ENCODE data around the gene PLCG2.

PLCG2 gene

DNA sequence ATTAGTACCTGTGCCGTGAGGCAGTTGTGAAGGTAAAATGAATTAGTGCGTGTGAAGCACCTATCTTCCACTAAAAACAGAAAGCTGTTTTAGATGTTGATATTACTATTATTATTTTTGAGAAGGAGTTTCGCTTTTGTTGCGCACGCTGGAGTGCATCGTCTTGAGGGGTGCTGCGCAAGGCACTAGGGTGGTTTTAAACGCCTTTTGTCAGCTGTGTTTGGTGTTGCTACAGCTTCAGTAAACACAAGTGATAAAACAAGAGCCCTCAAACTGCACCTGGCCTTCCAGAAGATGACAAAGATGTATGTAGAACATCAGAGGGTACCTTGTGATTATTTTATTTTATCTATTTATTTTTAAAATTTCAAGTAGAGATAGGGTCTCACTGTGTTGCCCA is 38.2 kb downstream of the PLCG2 start:
- DNase-seq: no peak

DNA sequence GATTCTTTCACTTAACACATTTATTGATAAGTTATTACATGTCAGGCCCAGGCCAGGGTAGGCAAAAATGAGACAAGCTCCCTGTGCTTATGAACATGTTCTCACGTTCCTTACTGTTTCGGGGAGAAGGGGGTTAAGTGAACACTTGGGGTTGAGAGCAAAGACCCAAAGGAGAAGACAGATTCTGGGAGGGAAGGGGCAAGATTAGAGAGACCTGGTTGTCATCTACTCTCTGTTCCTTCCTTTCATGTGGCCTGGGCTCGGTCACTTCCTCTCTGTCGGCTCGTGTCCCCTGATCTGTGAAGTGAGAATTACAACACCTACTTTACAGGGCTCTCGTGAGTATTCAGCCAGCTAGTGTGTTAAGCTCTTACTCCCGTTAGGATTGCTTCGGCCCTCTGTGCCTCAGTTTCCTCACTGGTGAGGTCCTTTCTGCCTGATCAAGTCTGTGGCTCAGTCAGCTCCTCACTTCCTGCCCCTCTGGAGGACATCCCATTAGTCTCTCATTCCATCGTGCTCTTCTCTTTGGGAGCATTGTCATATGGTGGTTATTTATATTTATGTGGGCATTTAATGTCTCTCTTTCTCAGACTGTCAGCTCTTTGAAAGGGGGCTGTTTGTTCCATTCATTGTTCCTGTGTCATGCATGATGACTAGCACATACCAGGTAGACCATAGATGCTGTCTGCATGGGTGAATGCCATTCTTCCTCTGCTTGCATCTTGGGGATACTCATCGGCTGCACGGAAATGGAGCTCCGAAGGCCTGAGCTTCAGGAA is 38.9 kb downstream of the PLCG2 start:
- DNase-seq: no peak

DNA sequence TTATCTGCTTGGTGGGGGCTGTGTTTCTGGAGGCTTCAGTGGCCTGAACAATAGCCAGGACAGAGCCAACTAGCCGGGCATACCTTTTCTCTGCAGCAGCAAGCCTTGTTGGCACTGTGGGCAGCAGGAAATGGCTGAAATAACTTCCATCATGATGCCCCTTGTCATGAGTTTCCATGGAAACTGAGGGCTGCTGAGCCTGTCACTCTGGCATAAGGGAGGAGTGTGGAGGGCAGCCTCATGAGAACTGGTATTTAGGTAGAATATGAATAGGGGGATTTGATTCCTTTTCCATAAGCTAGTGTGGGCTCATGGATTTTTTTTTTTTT is 39.4 kb downstream of the PLCG2 start:
- no peak for DNase-seq

DNA sequence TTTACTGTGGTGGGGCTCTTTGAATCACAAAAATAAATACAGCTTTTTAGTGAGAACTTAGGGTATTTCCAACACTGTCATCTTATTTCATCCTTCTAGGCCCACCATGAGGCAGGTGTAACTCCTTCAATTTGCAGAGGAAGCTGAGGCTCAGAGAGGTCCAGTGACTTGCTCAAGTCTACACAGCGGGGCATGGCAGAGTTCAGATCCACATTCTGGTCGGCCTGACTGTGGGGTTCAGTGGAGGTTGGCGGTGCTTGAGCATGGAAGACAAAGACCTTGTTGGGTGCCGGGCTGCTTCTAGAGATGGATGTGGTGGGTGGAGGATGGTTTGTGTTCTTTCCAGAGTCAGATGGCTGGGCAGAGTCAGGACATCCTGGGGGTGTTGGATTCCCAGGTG is 39.8 kb downstream of the PLCG2 start:
- no peak for DNase-seq

DNA sequence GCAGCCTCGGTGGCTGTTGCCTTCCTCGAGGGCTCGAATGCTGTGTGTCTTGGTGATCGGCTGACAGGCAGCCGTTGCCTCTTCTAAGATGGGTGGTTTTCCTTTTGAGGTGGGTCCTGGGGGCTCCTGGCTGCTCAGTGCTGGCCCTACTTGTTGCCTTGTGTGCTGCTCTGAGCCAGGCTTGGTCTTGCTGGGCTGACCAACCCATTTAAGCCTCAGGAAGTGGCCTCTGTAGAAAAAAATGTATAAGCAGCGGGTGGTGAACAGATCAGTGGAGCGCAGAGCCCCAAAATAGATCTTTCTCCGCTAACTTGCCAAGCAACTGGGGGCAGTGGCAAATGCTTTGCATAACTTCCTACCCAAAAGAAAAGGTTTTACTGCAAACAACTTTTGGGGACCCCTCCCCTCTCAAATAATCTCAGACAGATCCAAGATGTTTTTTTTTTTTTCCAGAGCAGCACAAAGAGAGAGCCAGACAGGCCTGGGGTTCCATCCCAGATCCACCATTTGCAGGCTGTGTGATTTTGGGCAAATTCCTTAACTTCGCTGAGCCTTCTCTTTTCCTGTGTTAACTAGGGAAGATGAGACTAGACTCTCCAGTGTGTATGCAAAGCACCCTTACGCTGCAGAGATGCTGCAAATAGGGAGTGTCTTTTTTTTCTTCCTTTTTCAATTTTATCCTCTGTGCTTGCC is 42.5 kb downstream of the PLCG2 start:
- DNase-seq: no peak

DNA sequence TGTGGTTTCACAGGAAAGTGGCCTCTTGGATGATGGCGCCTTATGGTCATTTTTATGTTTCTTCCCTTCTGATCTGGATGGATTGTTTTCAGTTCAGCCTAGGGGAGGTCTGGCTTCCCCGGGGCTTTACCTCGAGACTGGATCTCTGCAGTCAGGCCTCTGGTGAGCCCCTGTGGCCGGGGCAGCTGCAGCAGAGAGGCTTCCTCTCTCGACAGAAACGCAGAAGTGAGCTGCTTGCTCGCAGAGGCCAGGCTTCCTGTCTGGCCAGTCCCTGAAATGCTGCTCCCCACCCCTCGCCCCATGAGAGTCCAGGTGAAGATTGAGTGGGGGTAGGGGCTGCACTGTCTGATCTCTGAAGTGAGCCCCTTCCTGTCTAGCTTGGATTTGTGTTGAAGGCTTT is 44.0 kb downstream of the PLCG2 start:
- DNase-seq: no peak

DNA sequence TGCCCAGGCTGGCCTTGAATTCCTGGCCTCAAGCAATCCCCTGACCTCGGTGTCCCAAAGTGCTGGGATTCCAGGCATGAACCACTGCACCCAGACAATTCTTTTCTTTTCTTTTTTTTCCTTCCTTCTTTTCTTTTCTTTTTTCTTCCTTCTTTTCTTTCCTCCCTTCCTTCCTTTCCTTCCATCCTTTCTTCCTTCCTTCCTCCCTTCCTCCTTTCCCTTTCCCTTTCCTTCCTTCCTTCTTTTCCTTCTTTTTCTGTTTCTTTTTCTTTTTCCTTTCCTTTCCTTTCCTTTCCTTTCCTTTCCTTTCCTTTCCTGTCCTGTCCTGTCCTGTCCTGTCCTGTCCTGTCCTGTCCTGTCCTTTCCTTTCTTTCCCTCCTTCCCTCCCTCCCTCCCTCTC is 44.6 kb downstream of the PLCG2 start:
- DNase-seq: no peak

DNA sequence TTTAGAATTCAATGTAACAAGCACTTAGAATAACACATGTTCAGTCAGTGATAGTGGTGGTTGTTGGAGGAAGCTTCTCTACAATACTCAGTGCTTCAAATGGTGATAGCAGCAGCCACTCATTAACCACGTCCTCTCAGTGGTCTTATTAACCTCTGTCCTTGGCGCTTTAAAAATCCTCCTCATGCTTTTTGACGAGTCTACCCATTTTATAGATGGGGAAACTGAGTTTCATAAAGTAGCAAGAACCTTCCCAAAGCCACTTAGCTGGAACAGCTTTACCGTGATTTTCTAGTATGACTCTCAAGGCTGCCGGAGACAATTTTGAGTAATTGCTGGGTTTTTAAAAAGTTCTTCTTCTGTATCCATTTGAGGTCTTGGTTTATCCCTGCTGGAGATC is 47.4 kb downstream of the PLCG2 start:
- no peak for DNase-seq

DNA sequence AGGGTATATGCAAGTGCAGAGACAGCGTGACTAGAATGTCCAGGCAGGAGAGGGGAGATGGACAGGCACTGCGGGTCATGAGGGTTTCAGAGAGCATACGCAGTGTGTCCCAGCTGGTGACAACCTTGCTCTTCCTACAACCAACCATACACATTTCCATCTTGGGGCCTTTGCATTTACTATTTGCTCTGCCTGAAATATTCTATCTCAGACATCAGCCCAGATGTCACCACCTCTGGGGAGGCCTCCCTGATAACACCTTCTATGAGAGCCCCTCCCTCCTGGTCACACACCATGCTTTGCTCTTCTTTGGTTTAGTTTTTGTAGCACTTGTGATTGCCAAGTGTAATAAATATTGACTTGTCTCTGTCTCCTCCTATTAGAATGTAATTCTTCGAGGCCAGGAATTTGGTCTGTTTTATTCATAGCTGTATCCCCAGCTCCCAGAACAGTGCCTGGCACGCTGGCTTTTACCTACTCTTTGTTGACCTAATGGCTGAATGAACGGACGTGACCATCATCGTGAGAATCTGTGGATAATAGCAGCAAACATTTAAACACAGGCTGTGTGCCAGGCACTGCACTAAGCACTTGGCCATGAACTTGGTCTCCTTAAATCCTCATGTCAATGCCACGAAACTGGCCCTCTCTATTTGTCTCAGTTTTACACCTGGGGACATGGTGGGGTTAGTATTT is 51.9 kb downstream of the PLCG2 start:
- no peak for DNase-seq

DNA sequence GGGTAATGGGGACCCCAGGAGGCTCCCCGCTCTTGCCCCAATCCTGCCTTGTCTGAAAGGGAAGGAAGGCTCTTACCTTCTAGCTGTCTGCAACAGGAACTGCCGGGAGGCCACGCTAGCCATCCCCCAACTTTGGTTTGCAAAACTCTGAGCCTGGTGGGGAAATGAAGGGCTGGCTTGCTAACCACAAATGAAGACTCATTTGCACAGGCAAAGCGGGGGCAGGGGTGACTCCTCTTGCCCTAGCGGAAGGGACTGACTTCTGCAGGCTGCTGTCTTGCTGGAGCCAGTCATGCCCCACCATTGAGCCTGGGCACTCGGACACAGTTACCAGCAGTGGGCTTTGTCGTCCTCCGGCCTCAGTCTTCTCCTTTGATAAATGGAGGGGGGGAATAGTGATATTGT is 52.6 kb downstream of the PLCG2 start:
- no peak for DNase-seq

DNA sequence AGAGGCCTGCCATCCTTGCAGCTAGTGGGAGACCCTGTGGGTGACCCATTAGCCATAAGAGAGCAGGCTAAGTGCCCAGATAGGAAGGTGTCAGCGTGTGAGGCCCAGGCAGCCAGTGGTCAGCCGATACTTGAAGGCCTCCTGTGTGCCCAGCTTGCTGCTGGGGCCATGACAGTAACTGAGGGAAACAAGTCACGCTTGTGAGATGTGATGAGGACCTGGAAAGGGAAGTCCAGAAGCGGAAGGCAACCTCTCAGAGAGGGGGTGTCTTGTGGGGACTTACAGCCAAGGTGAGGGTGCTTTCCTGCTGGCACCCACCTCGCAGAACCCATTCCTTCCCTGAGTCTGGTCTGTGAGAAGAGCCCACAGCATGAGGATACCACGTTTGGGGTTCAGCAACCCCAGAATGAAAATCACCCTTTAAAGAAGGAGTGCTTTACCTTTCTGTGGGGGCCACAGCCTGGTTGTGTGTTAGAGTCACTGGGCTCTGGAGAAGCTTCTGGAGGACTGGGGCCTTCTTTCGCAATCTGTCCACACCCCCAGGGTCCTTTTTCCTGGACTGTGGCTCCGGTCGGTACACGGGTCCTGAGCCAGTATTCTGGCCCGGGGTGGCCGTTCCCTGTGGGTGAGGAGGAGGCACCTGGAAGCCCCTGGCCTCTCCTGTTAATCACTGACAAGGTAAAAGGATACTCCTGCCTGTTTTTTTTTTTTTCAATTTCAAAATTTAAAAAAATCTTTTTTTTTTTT is 53.9 kb downstream of the PLCG2 start:
- no peak for DNase-seq

DNA sequence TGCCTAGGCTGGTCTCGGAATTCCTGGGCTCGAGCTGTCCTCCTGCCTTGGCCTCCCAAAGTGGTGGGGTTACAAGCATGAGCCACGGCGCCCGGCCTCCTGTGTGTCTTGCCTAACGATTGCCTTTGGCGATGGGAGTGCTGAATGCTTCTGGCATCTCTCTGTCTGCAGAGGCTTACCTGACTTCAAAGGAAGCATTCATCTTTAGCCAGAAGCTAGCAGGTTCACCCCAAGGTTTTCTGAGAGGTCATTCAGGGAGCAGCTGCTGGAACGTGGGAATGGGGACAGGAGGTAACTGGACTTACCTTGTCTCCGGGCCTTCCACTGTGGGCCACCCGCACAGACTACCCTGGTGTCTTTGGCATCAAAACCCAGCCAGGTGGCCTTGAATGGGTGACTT is 54.7 kb downstream of the PLCG2 start:
- no peak for DNase-seq

DNA sequence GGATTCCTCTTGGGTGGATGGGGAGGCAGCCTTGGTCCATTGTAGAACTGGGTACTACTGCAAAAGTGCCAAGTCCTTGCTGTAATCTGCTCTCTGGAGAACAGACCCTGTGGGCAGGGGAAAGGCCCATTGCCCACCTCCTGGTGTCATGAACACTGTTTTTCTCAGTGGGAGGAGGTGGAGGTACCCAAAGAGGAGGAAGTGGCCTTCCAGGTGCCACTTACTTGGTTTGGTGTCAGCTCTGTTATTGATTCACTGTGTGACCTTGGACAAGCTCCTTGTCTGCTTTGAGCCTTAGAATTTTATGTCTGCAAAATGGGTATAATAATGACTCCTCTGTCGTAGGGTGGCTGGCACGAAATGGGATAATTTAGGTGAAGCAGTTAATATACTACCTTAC is 55.8 kb downstream of the PLCG2 start:
- no peak for DNase-seq

DNA sequence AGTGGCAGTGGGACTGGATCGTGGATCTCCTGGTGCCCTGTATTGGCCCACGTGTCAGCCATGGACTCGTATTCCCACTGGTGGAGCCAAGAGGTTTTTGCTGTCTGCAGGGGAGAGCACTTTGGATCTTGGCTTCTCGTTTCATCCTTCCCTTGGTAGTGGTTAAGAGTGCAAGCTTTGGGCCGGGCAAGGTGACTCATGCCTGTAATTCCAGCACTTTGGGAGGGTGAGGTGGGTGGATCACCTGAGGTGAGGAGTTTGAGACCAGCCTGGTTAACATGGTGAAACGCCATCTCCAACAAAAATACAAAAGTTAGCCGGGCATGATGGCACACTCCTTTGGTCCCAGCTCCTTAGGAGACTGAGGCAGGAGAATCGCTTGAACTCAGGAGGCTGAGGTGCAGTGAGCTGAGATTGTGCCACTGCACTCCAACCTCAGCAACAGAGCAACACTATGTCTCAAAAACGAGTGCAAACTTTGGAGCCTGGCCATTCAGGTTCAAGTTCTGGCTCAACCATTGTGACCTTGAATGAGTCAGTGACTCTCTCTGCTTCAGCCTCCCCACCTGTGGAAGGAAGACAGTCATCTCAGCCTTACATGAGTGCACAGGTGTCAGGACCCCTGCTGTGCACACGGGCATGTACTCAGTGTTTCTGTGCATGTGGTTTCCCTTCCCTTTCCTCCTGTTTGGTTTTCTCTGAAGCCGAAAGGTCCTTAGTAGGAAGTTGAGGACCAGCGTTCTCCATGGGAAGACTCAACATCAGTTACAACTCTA is 57.4 kb downstream of the PLCG2 start:
- DNase-seq: no peak

DNA sequence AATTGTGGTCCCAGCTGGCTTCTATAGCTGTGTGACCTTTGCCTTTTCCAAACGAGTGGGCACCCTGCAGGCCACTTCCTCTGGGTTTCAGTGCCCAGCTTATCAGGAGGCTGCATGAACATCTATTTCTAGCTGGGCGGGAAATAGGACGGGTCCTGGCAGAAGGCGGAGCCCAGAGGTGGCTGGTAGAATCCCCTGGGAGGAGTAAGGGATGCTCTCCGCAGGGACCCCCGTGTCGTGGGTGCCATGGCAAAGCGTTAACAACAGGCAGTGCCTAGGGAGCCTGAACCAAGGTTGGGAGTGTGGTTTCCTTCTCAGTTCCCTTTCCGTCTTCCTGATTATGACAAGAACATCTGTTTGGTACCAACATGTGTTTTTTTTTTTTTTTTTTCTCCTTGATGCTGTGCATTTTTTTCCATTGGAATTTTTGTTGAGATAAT is 58.2 kb downstream of the PLCG2 start:
- DNase-seq: no peak

DNA sequence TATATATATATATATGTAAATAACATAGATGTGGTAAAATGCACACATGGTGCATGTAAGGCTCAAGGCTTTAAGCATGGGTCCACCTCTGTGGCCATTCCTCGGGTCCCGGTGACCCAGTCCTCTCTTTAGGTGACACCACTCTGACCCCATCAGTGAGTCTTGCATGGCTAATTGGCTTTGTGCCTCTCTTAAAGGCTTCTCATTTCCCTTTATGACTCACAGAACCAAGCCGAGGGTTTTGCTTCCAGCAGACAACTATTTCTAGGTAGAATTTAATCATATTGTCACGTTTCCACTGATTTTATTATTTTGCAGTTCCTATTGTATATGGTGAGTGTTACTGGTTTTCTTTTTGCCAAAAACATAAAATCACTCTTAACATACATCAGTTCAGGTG is 59.7 kb downstream of the PLCG2 start:
- DNase-seq: no peak

DNA sequence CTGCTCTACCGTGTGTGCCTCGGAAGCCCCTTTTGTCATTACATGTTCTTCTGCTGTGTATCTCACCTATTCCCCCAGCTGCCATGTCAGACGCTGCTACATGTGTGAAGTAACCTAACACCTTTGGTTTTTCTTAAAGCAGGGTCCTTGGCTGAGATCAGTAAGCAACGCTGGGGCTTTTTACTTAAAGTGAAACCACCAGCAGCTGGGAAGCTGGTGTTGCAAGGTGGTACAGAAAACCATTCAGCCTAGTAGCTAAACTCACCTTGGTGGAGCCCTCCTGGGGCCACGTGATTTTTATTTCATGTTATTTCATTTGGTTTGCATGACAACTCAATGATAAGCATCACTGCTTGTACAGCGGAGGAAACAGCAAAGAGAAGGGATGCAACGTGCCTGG is 62.6 kb downstream of the PLCG2 start:
- no peak for DNase-seq

DNA sequence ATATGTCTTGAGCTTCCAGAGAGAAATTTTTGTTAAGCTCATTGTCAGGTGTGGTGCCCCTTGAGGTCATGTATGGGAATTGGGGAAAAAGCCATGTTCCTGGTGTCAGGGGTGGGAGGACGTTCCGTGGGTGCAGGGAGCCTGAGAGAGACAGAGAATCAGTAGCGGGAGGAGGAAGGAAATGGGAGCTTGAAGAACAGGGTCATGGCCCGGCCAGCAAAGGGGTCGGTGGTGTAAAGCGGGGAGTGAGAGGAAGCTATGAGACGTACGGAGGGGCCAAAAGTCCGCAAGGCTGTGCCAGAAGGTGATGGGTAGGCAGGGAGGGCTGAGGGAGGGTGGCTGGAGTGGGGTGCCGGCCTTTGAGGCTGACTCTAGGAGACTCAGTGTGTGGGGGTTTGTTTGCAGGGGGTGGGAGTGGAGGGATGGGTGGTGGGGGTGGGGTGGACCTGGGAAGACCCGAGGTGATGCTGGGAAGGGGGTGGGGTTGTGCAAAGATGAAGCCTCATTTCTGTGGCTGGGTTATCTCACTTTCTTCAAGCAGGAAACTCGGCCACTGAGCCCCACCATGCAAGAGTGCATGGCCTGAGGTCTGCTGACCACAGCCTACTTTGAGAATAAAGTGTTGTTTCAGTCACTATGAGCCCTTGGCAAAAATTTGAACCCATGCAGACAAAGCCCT is 63.6 kb downstream of the PLCG2 start:
- DNase-seq: no peak

DNA sequence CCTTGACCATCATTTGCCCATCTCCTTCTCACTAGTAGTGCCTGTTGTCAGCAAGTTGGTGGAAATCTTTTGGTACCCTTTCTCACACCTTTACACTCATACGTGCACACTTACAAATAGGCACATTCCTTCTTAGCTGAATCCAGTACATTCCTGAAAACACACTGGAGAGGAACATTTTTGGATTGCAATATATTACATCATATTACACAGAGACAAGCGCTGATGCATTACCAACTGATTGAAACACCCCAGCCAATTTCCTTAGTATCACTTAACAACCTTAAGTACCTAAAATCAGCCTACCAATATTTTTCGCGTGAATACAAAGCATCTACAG is 64.1 kb downstream of the PLCG2 start:
- peak; percentile 8 for DNase-seq

DNA sequence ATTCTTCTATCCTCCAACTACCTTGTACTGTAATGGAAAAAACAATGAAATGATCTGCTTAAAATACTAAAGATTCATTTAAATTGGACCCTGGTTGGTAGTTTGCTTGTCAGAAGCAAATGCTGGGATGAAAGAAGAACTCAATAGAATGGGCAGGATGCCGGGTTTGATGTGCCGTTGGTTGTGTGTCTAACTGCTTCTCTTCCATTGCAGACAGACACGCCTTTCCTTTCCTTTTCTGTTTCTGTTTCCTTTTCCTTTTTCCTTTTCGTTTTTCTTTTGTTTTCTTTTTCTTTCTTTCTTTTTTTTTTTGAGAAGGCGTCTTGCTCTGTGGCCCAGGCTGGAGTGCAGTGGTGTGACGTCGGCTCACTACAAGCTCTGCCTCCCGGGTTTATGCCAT is 64.6 kb downstream of the PLCG2 start:
- DNase-seq: no peak

DNA sequence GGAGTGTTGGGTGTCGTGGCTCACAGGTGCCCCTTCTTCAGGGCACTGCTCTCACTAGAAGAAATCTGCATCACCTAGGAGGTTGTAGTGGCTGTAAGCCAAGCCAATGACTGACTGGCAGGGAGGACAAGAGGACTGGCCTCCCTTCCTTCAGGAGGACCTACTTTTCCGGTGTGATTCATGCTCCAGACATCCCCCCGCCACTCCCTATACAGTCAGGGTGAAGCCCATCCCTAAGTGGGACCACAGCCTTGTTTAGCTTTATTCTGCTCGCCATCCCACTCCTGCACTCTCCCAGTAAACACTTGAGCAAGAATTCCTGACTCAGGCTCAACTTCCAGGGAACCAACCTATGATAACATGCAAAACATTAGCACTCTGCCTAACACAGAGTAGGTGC is 67.0 kb downstream of the PLCG2 start:
- no peak for DNase-seq

DNA sequence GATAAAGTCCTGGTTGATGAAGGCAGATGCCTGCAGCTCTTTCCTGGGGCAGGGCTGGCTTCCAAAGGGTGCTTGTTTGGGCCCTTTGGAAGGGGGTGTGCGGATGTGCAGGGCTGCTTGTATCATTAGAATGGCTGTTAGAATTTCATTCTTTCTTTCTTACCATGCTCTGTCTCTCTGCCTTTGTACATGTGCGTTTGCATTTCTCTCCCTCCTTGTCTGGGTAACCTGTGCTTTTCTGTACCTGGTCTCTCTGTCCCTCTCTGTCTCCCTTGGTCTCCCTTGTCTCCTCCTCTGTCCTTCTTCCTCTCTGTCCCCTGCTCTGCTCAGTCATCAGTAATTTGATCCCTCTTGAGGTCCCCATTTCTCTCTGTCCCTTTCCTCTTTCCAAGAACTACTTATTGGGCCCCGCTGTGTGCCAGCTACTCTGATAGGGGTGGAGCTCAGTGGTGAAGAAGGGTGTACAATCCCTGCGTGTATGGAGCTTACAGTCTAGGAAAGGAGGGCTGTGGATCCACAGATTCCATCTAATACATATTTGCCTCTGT is 69.3 kb downstream of the PLCG2 start:
- DNase-seq: no peak

Measured in fibroblast of skin of back (primary cell).